H9 (cell line): Measurements from ENCODE around the gene CES1. TPM values are rescaled to one million over a fixed set of nuclear protein-coding genes. Genes with fewer than 3 reads are reported as not detected.

Experiments
- DNase-seq: peaks from one replicate; pipeline ENCODE4 v3.0.0-alpha.2; 2017
- H2AFZ ChIP-seq: one replicate; pipeline ENCODE4 v1.6.1; 2013; ENCODE audit warnings: mild to moderate bottlenecking, low read length, control low read depth, moderate library complexity
- H2AK5ac ChIP-seq: 2 replicates; pipeline ENCODE4 v1.6.1; 2013; ENCODE audit warnings: low read length, control low read depth, mixed read lengths; ENCODE audit not compliant: insufficient read length
- H2BK120ac ChIP-seq: one replicate; pipeline ENCODE4 v1.6.1; 2013; ENCODE audit warnings: low read depth, mild to moderate bottlenecking, low read length, control low read depth, inconsistent platforms; ENCODE audit not compliant: poor library complexity, severe bottlenecking
- H2BK12ac ChIP-seq: 2 replicates; pipeline ENCODE4 v1.6.1; 2013; ENCODE audit warnings: low read length, control low read depth, mixed read lengths, low read depth; ENCODE audit not compliant: insufficient read length
- H2BK15ac ChIP-seq: 2 replicates; pipeline ENCODE4 v1.6.1; 2013; ENCODE audit warnings: low read depth, low read length, control low read depth
- H2BK20ac ChIP-seq: one replicate; pipeline ENCODE4 v1.6.1; 2013; ENCODE audit warnings: low read depth, mild to moderate bottlenecking, low read length, control low read depth, inconsistent platforms; ENCODE audit not compliant: poor library complexity, severe bottlenecking
- H2BK5ac ChIP-seq: 2 replicates; pipeline ENCODE4 v1.6.1; 2013; ENCODE audit warnings: low read length, control low read depth, mixed read lengths; ENCODE audit not compliant: insufficient read length
- H3K14ac ChIP-seq: 2 replicates; pipeline ENCODE4 v1.6.1; 2013; ENCODE audit warnings: low read length, control low read depth; ENCODE audit not compliant: insufficient read depth
- H3K18ac ChIP-seq: 2 replicates; pipeline ENCODE4 v1.6.1; 2013; ENCODE audit warnings: low read depth, mild to moderate bottlenecking, mixed read lengths, low read length, control low read depth; ENCODE audit not compliant: insufficient read length
- H3K23ac ChIP-seq: 2 replicates; pipeline ENCODE4 v1.6.1; 2013; ENCODE audit warnings: low read length, control low read depth, mixed read lengths, low read depth; ENCODE audit not compliant: insufficient read length
- H3K23me2 ChIP-seq: 2 replicates; pipeline ENCODE4 v1.6.1; 2013; ENCODE audit warnings: low read depth, mild to moderate bottlenecking, mixed read lengths, low read length, control low read depth; ENCODE audit not compliant: insufficient read length, poor library complexity, severe bottlenecking
- H3K27ac ChIP-seq: 2 replicates; pipeline ENCODE4 v1.5.1; 2013; ENCODE audit warnings: low read length, control low read depth, mixed read lengths, low read depth; ENCODE audit not compliant: insufficient read length
- H3K27me3 ChIP-seq: 2 replicates; pipeline ENCODE4 v1.6.1; 2013; ENCODE audit warnings: low read length, control low read depth, inconsistent platforms; ENCODE audit not compliant: insufficient read depth
- H3K4ac ChIP-seq: 2 replicates; pipeline ENCODE4 v1.6.1; 2013; ENCODE audit warnings: low read depth, mild to moderate bottlenecking, control low read depth, inconsistent platforms, low read length, moderate library complexity
- H3K4me1 ChIP-seq: 2 replicates; pipeline ENCODE4 v1.6.1; 2013; ENCODE audit warnings: low read length, control low read depth, inconsistent platforms; ENCODE audit not compliant: insufficient read depth
- H3K4me2 ChIP-seq: 2 replicates; pipeline ENCODE4 v1.6.1; 2013; ENCODE audit warnings: low read length, control low read depth, mixed read lengths; ENCODE audit not compliant: insufficient read length, insufficient read depth
- H3K56ac ChIP-seq: 2 replicates; pipeline ENCODE4 v1.6.1; 2013; ENCODE audit warnings: low read depth, mild to moderate bottlenecking, mixed read lengths, low read length, control low read depth; ENCODE audit not compliant: insufficient read length
- H3K79me1 ChIP-seq: 2 replicates; pipeline ENCODE4 v1.6.1; 2013; ENCODE audit warnings: low read depth, mild to moderate bottlenecking, moderate library complexity, low read length, control low read depth, inconsistent platforms; ENCODE audit not compliant: insufficient read depth, poor library complexity, severe bottlenecking
- H3K79me2 ChIP-seq: 2 replicates; pipeline ENCODE4 v1.6.1; 2013; ENCODE audit warnings: low read length, control low read depth, inconsistent platforms; ENCODE audit not compliant: insufficient read depth
- H3K9ac ChIP-seq: 2 replicates; pipeline ENCODE4 v1.6.1; 2013; ENCODE audit warnings: low read length, control low read depth, mixed read lengths; ENCODE audit not compliant: insufficient read length; ENCODE audit errors: extremely low read depth
- H3K9me3 ChIP-seq: one replicate; pipeline ENCODE4 v1.6.1; 2013; ENCODE audit warnings: low read depth, low read length, inconsistent platforms; ENCODE audit not compliant: control insufficient read depth
- H3T11ph ChIP-seq: one replicate; pipeline ENCODE4 v1.6.1; 2013; ENCODE audit warnings: mild to moderate bottlenecking, low read length, control low read depth, inconsistent platforms
- H4K20me1 ChIP-seq: one replicate; pipeline ENCODE4 v1.6.1; 2013; ENCODE audit not compliant: control insufficient read depth, insufficient read length, insufficient read depth
- H4K5ac ChIP-seq: 2 replicates; pipeline ENCODE4 v1.6.1; 2013; ENCODE audit warnings: low read depth, mild to moderate bottlenecking, mixed read lengths, low read length, control low read depth; ENCODE audit not compliant: insufficient read length
- H4K8ac ChIP-seq: replicated peaks from 2 replicates; pipeline ENCODE4 v1.6.1; 2013; ENCODE audit warnings: low read length, control low read depth, mixed read lengths, low read depth; ENCODE audit not compliant: insufficient read length
- H4K91ac ChIP-seq: 2 replicates; pipeline ENCODE4 v1.6.1; 2013; ENCODE audit warnings: low read depth, mild to moderate bottlenecking, moderate library complexity, mixed read lengths, low read length, control low read depth; ENCODE audit not compliant: insufficient read length
- H3K27ac Mint-ChIP-seq, 3 experiments: 2 replicates in 2 of 3; 3 replicates in 1 of 3; pipeline ENCODE4 v1.8.0; 2020 to 2021; ENCODE audit warnings: mixed read lengths in 3 of 3, mild to moderate bottlenecking in 1 of 3, moderate library complexity in 1 of 3
- H3K27me3 Mint-ChIP-seq: 2 replicates; pipeline ENCODE4 v1.8.0; 2021; ENCODE audit warnings: low read depth, mild to moderate bottlenecking, moderate library complexity, mixed read lengths
- H3K36me3 Mint-ChIP-seq, 3 experiments: 2 replicates in 2 of 3; 3 replicates in 1 of 3; pipeline ENCODE4 v1.8.0; 2020 to 2021; ENCODE audit warnings: low read depth in 3 of 3, mixed read lengths in 3 of 3; ENCODE audit not compliant: insufficient read depth in 1 of 3
- H3K4me1 Mint-ChIP-seq, 2 experiments: 2 replicates each; pipeline ENCODE4 v1.8.0; 2020; ENCODE audit warnings: mixed read lengths in 2 of 2
- H3K4me3 Mint-ChIP-seq, 2 experiments: 2 replicates in 1 of 2; 3 replicates in 1 of 2; pipeline ENCODE4 v1.8.0; 2020 to 2021; ENCODE audit warnings: mild to moderate bottlenecking in 2 of 2, mixed read lengths in 2 of 2, moderate library complexity in 1 of 2
- H3K9me3 Mint-ChIP-seq, 2 experiments: 2 replicates in 1 of 2; 3 replicates in 1 of 2; pipeline ENCODE4 v1.8.0; 2020; ENCODE audit warnings: mild to moderate bottlenecking in 2 of 2, mixed read lengths in 2 of 2, moderate library complexity in 1 of 2
- WGBS: extraction: QIAGEN DNeasy Blood & Tissue Kit; methylation state at CpG from one replicate; pipeline ENCODE4 v1.1.7; 2013; ENCODE audit warnings: missing lambda C conversion rate, low lambda C conversion rate, mixed read lengths; ENCODE audit not compliant: insufficient read length; ENCODE audit errors: extremely low coverage; 5-methylcytosine and 5-hydroxymethylcytosine counted together
- total RNA-seq: library from RNA; stranded (reverse); gene quantifications from 2 replicates; pipeline ENCODE4 v1.2.1, GENCODE V29; 2021
- TF ChIP-seq, protein P1 (sequence below): fragments of 200-600 bp; sonication (generic); conservative IDR thresholded peaks from 3 replicates; pipeline ENCODE4 v1.8.0; 2021; ENCODE audit warnings: antibody characterized with exemption, mild to moderate bottlenecking

The CES1 gene
- total RNA-seq, 1 experiment from 2014 or later: not detected

- Mint-ChIP-seq H3K27ac (no peak overlapping the region), H3K4me1 (peaks cover 14 to 17% of the 10 kb centered on the region in 2 experiments), H3K9me3 (no peaks in the 10 kb centered on the region), H3K27me3 (peaks cover 39% of the 10 kb centered on the region), H3K36me3 (no peaks in the 10 kb centered on the region), H3K4me3 (no peak overlapping the region)
- DNase-seq: no peak
- Histone ChIP-seq H3K14ac (no peak overlapping the region), H4K8ac (no peak overlapping the region), H3K4me2 (no peak overlapping the region), H2AFZ (no peak overlapping the region), H2BK120ac (no peak overlapping the region), H2BK15ac (no peak overlapping the region), H3K27ac (no peak overlapping the region), H2BK5ac (no peak overlapping the region), H3K23ac (no peak overlapping the region), H2BK12ac (no peak overlapping the region), H3K79me1 (no peaks in the 10 kb centered on the region), H4K91ac (no peak overlapping the region), H2AK5ac (no peak overlapping the region), H3K9me3 (no peaks in the 10 kb centered on the region), H3K79me2 (no peaks in the 10 kb centered on the region), H3K9ac (no peak overlapping the region), H2BK20ac (no peak overlapping the region), H3K4me1 (0 out of 2 replicates have a peak, but pooled peaks cover 2% of the 10 kb centered on the region), H3T11ph (no peak overlapping the region), H3K56ac (no peak overlapping the region), H4K5ac (no peak overlapping the region), H3K27me3 (no peaks in the 10 kb centered on the region), H3K18ac (no peak overlapping the region), H3K4ac (no peak overlapping the region), H3K23me2 (no peaks in the 10 kb centered on the region), H4K20me1 (no peaks in the 10 kb centered on the region)
- no CpG with 5 or more reads among the region's 8 CpGs for WGBS
- TF ChIP-seq, protein P1, sequence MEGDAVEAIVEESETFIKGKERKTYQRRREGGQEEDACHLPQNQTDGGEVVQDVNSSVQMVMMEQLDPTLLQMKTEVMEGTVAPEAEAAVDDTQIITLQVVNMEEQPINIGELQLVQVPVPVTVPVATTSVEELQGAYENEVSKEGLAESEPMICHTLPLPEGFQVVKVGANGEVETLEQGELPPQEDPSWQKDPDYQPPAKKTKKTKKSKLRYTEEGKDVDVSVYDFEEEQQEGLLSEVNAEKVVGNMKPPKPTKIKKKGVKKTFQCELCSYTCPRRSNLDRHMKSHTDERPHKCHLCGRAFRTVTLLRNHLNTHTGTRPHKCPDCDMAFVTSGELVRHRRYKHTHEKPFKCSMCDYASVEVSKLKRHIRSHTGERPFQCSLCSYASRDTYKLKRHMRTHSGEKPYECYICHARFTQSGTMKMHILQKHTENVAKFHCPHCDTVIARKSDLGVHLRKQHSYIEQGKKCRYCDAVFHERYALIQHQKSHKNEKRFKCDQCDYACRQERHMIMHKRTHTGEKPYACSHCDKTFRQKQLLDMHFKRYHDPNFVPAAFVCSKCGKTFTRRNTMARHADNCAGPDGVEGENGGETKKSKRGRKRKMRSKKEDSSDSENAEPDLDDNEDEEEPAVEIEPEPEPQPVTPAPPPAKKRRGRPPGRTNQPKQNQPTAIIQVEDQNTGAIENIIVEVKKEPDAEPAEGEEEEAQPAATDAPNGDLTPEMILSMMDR: no peak
Observed at GRCh38 chr16:55810451-55810961, 22.4 kb downstream of the CES1 start.
